Measurements from ENCODE around the gene PFN3.

Gene PFN3

DNA sequence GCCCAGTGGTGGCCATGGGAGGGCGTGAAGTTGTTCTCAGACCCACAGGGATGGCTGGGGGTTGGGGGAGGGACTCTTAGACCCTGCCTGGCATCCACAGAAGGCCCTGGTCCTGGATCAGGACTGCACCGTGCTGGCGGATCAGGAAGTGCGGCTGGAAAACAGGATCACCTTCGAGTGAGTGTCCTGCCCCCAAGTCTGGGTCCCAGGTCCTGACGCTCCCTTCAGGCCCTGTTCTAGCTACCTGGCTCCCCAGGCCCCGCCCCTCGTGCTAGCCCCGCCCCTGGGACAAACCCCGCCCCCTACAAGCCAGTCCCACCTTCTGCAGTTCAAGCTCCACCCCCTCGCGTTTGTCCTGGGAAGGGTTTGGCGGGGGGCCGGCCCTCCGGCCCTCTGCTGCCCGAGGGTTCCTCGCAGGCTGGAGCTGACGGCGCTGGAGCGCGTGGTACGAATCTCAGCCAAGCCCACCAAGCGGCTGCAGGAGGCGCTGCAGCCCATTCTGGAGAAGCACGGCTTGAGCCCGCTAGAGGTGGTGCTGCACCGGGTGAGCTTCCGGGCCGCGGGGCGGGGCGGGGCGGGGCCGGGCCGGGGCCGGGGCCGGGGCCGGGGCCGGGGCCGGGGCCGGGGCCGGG, 29.9 kb downstream of the PFN3 start:
- Mint-ChIP-seq H3K27ac (peak overlapping the region; percentile 62), H3K36me3 (ENCODE audit: low read depth) (peaks cover 42% of the 10 kb centered on the region), H3K27me3 (ENCODE audit: low read depth) (no peaks in the 10 kb centered on the region), H3K4me3 (no peak overlapping the region), H3K4me1 (ENCODE audit: low read depth) (peaks cover 50% of the 10 kb centered on the region), H3K9me3 (no peaks in the 10 kb centered on the region)

- Mint-ChIP-seq H3K27ac (peak overlapping the region; percentile 46), H3K4me3 (peak overlapping the region; percentile 11), H3K9me3 (no peaks in the 10 kb centered on the region), H3K27me3 (ENCODE audit: low read depth) (no peaks in the 10 kb centered on the region), H3K4me1 (ENCODE audit: low read depth) (peaks cover 51% of the 10 kb centered on the region), H3K36me3 (ENCODE audit: low read depth) (peaks cover 41% of the 10 kb centered on the region)
Measured at GRCh38 chr5:177369645-177370440, 30.6 kb downstream of the PFN3 start.

DNA sequence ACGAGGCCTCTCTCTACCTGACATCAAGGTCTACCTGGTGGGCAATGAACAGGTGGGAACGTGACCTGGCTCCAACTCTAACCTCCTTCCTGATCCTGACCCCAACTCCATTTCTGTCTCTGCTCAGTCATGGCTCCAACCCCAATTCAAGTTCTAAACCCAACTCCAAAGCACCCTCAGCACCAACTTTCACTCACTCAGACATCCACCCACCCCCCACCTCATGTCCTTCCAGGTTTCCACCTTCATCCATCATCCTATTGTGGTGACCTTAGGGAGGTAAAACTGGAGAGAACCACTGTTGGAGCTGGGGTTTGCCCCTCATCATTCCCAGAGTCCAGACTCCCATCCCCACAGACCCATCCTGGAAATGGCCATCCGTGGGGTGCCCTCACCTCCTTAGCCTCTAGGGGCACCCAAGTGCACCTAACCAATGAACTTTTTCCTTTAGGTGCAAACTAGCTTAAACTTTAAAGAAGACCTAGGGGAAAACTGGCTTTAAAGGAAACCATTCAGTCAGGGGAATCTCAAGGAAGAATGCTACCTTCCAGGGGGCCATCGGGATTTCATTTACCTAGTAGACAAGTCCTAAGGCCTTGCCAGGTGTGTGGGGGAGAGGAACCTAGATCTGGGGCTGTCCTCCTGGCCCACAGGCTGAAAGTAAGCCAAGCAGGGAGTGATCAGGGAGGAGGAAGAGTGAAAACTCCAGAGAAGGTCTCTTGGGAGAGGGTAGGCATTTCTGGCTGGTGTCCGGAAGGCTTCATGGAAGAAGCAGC, 31.4 kb downstream of the PFN3 start:
- peak overlapping the region; percentile 11 for H3K4me3 Mint-ChIP-seq
- H3K9me3 Mint-ChIP-seq, result no peaks in the 10 kb centered on the region

GRCh38 chr5:177367981-177368868, 32.2 kb downstream of the PFN3 start:
- H3K9me3 Mint-ChIP-seq, result no peaks in the 10 kb centered on the region
- H3K27ac Mint-ChIP-seq, result no peak overlapping the region
- H3K27me3 Mint-ChIP-seq (ENCODE audit: low read depth), result no peaks in the 10 kb centered on the region
- no peak overlapping the region for H3K4me3 Mint-ChIP-seq
- peaks cover 51% of the 10 kb centered on the region for H3K4me1 Mint-ChIP-seq (ENCODE audit: low read depth)
- peaks cover 36% of the 10 kb centered on the region for H3K36me3 Mint-ChIP-seq (ENCODE audit: low read depth)

More for the DNA sequence above, 31.4 kb downstream of the PFN3 start:
- peak overlapping the region; percentile 46 for H3K27ac Mint-ChIP-seq
- H3K27me3 Mint-ChIP-seq (ENCODE audit: low read depth), result no peaks in the 10 kb centered on the region
- H3K36me3 Mint-ChIP-seq (ENCODE audit: low read depth), result peaks cover 40% of the 10 kb centered on the region
- H3K4me1 Mint-ChIP-seq (ENCODE audit: low read depth), result peaks cover 54% of the 10 kb centered on the region

DNA sequence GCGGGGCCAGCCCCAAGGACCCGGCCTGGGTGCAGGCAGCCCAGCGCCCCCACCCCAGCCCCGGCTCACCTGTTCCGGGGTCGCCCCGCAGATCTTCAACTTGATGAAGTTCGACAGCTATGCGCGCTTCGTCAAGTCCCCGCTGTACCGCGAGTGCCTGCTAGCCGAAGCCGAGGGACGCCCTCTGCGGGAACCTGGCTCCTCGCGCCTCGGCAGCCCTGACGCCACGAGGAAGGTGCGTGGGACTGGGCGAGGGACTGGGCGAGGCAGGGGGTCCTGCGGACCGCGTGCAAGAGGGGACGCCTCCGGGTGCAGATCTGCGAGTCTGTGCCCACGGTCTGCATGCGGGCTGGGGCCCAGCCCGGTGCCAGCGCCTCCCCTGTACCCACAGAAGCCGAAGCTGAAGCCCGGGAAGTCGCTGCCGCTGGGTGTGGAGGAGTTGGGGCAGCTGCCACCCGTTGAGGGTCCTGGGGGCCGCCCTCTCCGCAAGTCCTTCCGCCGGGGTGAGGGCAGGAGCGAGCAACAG, 33.1 kb downstream of the PFN3 start:
- Mint-ChIP-seq H3K4me1 (ENCODE audit: low read depth) (peaks cover 50% of the 10 kb centered on the region), H3K27ac (no peak overlapping the region), H3K27me3 (ENCODE audit: low read depth) (no peaks in the 10 kb centered on the region), H3K36me3 (ENCODE audit: low read depth) (peaks cover 33% of the 10 kb centered on the region), H3K4me3 (no peak overlapping the region), H3K9me3 (no peaks in the 10 kb centered on the region)

- Mint-ChIP-seq H3K36me3 (ENCODE audit: low read depth) (peaks cover 38% of the 10 kb centered on the region), H3K27me3 (ENCODE audit: low read depth) (no peaks in the 10 kb centered on the region), H3K4me3 (no peak overlapping the region), H3K9me3 (no peaks in the 10 kb centered on the region), H3K4me1 (ENCODE audit: low read depth) (peaks cover 51% of the 10 kb centered on the region), H3K27ac (no peak overlapping the region)
Measured at GRCh38 chr5:177366528-177367322, 33.7 kb downstream of the PFN3 start.

DNA sequence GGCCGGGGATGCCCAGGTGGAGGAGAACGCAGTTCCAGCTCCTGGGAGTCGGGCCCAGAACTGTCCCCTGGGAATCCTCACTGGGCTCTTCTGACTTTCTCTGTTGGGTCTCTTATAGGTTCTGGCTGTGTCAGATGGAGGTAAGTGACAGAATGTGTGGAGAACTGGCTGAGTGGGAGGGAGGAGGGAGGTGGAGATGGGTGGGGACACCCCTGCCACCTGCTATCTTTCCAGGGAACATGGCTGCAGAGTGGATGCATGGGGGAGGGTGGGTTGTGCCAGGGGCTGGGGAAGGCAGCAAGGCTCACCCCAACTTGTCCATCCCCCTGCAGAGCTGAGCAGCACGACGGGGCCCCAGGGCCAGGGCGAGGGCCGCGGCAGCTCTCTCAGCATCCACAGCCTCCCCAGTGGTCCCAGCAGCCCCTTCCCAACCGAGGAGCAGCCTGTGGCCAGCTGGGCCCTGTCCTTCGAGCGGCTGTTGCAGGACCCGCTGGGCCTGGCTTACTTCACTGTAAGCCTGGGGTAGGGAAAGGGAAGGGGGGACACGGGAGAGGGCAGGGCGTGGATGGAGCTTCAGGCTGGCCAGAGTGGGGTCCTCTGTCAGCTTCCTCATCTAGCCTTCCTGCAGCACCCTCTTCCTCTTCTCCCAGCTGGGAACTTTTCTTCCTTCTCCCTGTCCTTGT, 34.5 kb downstream of the PFN3 start:
- Mint-ChIP-seq H3K27ac (no peak overlapping the region), H3K27me3 (ENCODE audit: low read depth) (no peaks in the 10 kb centered on the region), H3K4me3 (no peak overlapping the region), H3K36me3 (ENCODE audit: low read depth) (peaks cover 34% of the 10 kb centered on the region), H3K4me1 (ENCODE audit: low read depth) (peaks cover 47% of the 10 kb centered on the region), H3K9me3 (no peaks in the 10 kb centered on the region)

DNA sequence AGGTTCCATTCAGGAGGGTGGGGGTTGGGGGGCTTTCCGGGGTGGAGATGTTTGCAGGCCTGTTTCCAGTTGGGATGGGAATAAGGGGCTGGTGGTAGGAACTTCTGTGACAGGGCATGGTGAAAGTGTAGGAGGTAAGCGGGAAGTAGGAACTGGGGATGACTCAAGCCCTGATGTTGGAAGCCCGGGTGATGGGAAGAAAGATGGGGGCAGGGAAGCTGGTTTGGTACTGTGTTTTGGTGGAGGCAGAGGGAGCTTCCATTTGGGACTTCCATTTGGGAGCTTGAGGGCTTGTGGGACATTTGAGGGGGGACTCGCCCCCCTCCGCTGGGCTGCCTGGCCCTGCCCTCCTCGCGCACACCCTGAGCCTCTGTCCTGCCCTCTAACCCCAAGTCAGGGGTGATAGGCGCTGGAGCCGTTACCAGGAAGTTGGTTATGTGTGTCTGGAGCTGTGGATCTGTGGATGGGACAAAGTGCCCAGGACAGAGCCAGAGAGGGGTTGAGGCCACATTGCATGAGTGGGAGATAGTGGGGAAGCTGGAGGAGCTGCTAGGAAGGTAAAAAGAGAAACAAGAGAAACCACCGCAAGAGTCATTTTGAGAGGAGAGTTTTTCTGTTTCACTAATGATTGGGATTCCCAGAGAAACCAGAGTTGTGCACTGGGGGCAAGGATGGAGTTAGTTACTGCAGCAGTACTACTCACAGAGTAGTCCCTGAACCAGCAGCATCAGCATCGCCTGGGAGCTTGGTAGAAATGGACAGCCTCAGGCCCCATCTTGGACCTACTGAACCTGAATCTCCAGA, 36.1 kb downstream of the PFN3 start:
- Mint-ChIP-seq H3K9me3 (no peaks in the 10 kb centered on the region), H3K27me3 (ENCODE audit: low read depth) (no peaks in the 10 kb centered on the region), H3K36me3 (ENCODE audit: low read depth) (peaks cover 39% of the 10 kb centered on the region), H3K4me1 (ENCODE audit: low read depth) (peaks cover 51% of the 10 kb centered on the region), H3K27ac (no peak overlapping the region), H3K4me3 (peak overlapping the region; percentile 44)

DNA sequence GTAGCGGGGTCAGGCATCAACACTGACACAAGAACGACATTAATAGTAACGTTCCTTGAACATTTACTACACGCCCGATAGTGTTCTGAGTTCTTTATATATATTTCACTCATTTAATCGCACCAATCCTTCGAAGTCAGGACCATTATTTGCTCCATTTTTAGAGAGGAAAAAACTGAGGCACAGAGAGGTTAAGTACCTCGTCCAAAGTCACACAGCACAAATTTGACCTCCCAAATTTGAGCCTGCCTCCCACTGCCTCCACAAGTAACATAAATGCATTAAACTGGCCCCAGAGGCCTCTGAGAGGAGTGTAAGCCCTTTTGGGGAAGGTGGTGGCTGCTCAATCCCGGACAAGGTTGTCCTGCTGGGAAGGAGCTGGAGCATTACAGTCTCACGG, 36.9 kb downstream of the PFN3 start:
- Mint-ChIP-seq H3K27me3 (ENCODE audit: low read depth) (no peaks in the 10 kb centered on the region), H3K27ac (no peak overlapping the region), H3K4me3 (no peak overlapping the region), H3K4me1 (ENCODE audit: low read depth) (peaks cover 53% of the 10 kb centered on the region), H3K9me3 (no peaks in the 10 kb centered on the region), H3K36me3 (ENCODE audit: low read depth) (peaks cover 39% of the 10 kb centered on the region)

DNA sequence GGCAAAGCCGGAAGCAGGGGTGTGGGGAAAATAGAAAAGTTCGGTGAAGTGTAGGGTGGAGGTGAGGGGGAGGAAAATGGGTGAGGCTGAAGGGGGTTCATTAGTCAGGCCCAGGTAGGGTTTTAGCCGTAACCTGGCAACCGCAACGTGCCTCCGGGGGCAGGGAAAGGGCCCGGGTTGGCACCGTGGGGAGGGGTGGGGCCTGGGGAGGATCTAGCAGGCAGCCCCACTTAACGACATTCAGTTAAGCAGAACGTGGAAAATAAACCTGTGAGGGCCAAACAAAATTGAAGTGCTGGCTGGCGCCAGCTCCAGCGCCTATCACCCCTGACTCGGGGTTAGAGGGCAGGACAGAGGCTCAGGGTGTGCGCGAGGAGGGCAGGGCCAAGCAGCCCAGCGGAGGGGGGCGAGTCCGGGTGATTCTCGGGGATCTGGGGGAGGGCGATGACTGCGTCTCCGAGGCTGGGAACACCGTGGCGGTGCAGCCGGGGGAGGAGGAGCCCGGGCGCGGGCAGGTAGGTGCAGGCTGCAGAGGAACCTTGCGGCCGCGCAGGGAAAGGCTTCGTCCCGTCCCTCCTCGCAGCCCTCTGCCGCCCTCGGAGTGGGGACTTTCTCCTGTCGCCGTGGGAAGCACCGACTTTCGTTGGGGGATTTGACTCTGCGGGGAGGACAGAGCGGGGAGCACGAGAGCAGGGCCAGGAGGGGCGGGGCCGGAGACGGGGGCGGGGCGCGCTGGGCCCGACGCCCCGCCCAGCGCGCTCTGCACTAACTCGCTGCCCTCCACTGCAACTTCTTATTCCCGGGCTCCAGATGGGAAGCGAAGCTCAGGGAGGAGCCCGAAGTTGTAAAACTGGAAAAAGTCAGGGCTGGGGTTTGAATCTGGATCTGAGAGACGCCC, 37.6 kb downstream of the PFN3 start:
- H3K4me3 Mint-ChIP-seq, result peak overlapping the region; percentile 73
- no peaks in the 10 kb centered on the region for H3K27me3 Mint-ChIP-seq (ENCODE audit: low read depth)
- peaks cover 35% of the 10 kb centered on the region for H3K36me3 Mint-ChIP-seq (ENCODE audit: low read depth)
- H3K4me1 Mint-ChIP-seq (ENCODE audit: low read depth), result peaks cover 50% of the 10 kb centered on the region
- H3K9me3 Mint-ChIP-seq, result no peaks in the 10 kb centered on the region
- peak overlapping the region; percentile 62 for H3K27ac Mint-ChIP-seq

- Mint-ChIP-seq H3K4me3 (peak overlapping the region; percentile 73), H3K4me1 (ENCODE audit: low read depth) (peaks cover 55% of the 10 kb centered on the region), H3K27me3 (ENCODE audit: low read depth) (no peaks in the 10 kb centered on the region), H3K27ac (peak overlapping the region; percentile 62), H3K9me3 (no peaks in the 10 kb centered on the region), H3K36me3 (ENCODE audit: low read depth) (peaks cover 37% of the 10 kb centered on the region)
Measured at GRCh38 chr5:177362292-177362609, 38.2 kb downstream of the PFN3 start.

Data from T-helper 1 cell treated with Interleukin-12 subunit alpha and Interleukin-12 subunit beta and Interleukin-4 antibody, amounts not matched to agents 30 μg/mL and 1 μg/mL, for 36 hours (primary cell).